HepG2 (cell line): Measurements from ENCODE around the gene HLA-B.
"Not testable (repeated sequence)": the region's sequence is repeated elsewhere in the genome, so short reads cannot be mapped to it uniquely, and the experiment has no call there.

ENCODE experiments used
- ATF7 ChIP-seq, 2 experiments: fragments of 450-650 bp in 1 of 2; sonication (generic) in 1 of 2; formaldehyde crosslinking in 1 of 2; IDR thresholded peaks; 2 replicates each; pipeline versions ENCODE4 v1.4.0 to v1.6.1; 2016 to 2020; ENCODE audit warnings: antibody characterized with exemption in 1 of 2, mild to moderate bottlenecking in 1 of 2, missing genetic modification reagents in 1 of 2
- CHD2 ChIP-seq: IDR thresholded peaks from 2 replicates; pipeline ENCODE4 v1.6.1; 2011; ENCODE audit warnings: low read depth, low read length, improper control_type of control experiment
- EP300 ChIP-seq, 3 experiments: sonication (generic) in 1 of 3; formaldehyde crosslinking in 1 of 3; IDR thresholded peaks; 2 replicates each; pipeline versions ENCODE4 v1.5.1 to v1.6.1; 2011 to 2020; ENCODE audit warnings: low read depth in 2 of 3, low read length in 2 of 3, borderline replicate concordance in 1 of 3, improper control_type of control experiment in 1 of 3, mild to moderate bottlenecking in 1 of 3, missing genetic modification reagents in 1 of 3, moderate library complexity in 1 of 3
- ZBED4 ChIP-seq: sonication (generic); formaldehyde crosslinking; IDR thresholded peaks from 2 replicates; pipeline ENCODE4 v1.4.0; 2020; ENCODE audit warnings: missing genetic modification reagents, borderline replicate concordance
- ZNF274 ChIP-seq: sonication (generic); formaldehyde crosslinking; IDR thresholded peaks from 2 replicates; pipeline ENCODE4 v1.5.1; 2020; ENCODE audit warnings: mild to moderate bottlenecking, missing genetic modification reagents

GRCh38 chr6:31374118-31374517 is 17.1 kb upstream of the HLA-B start:
- TF ChIP-seq ZNF274 (CRISPR knock-in tag); ATF7 (IDR thresholded peaks at IDR 0.05); ATF7 (CRISPR knock-in tag; IDR thresholded peaks at IDR 0.05); ZBED4 (CRISPR knock-in tag); EP300 (IDR thresholded peaks at IDR 0.05; ENCODE audit: low read depth in 2 of 2, low read length in 2 of 2); EP300 (CRISPR knock-in tag; IDR thresholded peaks at IDR 0.05; ENCODE audit: borderline replicate concordance); CHD2: not testable (repeated sequence)
